IPS DF 4.7 (cell line): ENCODE data around the gene MYO5A.

Experiments used
- DNase-seq: peaks from one replicate; pipeline ENCODE4 v3.0.0-alpha.2; 2013; ENCODE audit warnings: low spot score; ENCODE audit errors: extremely low read depth

Gene MYO5A

DNA sequence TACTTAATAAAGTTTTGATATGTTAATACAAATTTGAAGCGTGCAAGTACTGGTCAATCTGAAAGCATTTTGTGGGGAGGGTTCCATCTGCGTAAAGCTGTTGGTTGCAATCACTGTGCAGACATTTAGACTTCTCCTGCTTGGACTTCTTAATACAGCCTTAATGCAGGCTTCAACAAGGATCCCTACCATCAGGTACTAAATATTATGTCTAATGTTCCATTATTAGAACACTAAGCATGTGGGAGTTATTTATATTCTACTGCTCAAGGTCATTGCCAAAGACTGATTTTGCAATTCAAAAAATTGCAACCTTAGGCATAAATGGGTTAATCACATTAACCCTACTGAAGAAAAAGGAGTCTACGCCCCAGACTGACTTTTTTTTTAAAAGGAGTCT is 159.2 kb downstream of the MYO5A start:
- no peak for DNase-seq

DNA sequence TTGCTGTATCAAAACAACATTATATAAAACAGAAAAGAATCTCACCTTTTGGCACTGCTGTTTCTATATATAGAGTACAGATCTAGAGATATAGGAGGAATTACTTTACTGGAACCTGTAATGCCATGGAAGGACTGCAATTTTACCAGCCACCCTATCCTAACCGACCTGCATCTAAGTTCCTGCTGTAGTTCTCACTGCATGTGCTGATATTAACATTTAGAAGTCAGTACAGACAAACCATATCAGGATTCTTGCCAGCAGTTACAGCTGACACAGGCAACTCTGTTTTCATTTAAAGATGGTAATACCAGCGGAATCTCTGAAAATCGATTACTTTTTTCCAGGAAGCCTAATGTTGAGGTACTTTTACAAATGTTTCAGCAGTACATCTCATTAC is 159.7 kb downstream of the MYO5A start:
- no peak for DNase-seq

DNA sequence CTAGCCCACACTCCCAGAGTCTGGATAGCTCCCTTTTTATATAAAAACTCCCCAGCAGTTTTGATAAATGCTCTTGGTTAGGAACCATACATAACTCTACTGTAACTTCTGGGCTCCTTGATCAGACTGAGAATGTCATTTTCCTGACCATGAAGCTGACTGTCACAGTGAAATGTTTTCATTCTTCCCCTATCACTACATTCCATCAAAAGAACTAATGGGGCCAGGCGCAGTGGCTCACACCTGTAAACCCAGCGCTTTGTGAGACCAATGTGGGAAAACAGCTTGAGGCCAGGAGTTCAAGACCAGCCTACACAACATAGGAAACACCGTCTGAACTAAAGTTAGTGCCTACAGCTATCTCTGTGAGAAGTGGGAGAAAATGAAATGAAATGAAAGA is 160.3 kb downstream of the MYO5A start:
- no peak for DNase-seq

DNA sequence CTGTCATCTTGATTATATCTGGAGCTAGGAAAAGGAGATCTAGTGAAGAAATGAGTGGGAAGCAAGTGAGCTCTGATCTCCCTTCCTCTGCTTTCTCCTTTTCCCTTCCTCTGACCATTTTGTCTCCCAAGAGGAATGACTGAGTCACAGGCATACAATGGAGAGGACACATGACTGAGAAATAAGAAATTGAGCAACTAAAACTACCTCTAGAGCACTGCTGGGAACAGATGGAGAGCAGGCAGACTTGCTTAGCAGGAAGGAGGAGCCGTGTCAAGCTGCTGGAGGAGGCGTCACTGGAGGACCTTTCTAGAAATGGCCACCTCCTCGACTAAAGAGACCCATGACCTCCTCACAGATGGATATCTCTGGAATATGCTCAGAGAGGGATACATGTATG is 166.2 kb downstream of the MYO5A start:
- no peak for DNase-seq

DNA sequence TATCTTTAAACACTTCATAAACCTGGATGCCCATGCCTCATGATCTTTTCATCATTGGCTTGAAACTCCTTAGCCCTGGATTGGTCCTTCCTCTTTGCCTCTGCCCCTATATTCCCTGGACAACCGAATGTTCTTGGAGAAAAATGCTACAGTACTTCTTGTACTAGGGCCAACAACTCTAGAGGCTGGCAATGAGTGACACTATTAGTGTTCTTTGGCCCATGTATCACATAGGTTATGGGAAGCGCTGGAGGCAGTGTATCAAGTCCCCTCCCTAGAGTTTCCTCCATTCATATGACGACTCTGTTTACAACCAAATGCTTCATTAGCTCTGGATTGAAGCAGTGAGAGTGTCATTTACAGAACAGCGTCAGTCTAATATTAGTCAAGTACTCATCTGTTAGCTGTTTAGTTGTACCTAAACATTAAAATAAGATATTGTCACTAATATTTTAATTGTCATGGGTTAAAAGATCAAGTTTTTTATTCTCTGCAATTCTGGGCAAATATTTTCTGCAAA is 166.6 kb downstream of the MYO5A start:
- DNase-seq: no peak

DNA sequence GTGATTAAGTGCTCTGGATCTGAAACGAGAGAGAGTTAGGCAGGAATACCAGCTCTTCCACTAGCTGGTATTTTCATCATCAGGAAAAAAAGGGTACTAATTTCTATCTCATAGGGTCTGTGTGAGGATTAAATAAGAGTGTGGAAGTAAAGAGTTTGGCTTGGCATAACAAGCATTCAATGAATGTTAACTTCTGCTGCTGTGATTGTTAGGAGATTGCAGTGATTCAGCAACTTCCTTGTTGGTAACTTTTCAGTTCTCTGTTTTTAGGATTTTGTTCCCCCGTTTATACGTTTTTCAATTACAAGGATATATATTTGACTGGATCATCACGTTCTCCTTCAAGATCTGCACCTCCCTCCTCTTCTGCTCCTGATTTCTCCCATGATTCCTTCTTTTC is 167.2 kb downstream of the MYO5A start:
- no peak for DNase-seq

DNA sequence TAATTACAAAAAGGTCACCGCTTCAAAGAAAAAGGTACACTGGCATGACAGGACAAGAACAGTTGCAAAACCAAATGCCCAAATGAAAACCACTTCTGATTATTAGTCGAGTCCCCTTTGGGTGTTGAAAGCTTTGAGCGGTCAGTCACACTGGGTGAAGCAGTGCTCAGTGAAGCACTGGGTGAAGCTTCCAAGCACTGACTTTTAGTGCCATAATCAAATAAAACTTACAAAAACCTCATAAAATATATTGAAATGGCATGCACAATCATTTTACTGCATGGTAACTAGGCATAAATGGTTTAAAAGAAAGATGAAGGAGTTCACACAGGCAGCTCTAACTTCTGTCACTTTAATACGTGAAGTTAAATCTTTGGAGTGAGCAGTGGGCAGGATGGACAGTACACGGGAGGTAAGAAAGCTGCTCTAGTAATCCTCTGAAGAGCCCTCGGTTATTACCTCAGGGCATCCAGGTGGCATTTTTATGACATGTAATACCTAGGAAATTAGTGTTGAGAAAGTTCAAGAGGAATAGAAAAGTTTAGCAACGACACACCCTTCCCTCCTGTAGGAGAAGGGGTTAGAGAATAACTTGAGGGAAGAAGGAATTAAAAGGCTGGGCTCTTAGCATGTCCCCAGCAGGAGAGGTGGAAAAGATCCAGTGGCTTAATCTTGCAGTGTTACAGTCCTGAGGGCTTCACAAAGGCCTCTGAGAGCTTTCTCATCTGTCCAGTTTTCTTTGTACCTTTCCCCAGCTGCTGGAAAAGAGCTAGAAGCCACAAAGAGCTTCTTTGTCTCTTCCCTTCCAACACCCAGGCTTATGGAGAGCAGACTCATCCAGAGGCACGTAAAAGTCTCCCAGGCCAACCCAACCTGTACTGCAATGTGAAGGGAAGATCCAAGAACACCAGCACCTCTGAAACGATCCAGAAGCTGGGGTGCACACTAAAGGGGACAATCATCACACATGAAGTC is 168.2 kb downstream of the MYO5A start:
- no peak for DNase-seq

DNA sequence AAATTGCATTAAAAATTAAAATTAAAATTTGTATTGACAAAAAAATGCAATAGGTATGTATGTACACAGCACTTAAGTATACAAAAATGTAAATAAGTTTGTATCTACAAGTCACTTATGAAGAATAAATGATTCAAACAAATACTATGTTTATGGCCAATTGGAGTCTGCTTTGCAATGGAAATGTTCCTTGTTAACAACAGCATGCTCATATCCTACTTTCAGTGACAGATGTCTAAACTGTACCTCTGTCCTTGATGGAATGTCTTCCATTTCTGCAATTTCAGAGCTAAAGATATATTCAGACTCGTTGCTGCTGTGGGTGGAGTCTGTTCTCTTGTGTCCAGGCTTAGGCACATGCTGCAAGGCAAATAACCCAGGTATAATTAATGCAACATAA is 169.0 kb downstream of the MYO5A start:
- no peak for DNase-seq

DNA sequence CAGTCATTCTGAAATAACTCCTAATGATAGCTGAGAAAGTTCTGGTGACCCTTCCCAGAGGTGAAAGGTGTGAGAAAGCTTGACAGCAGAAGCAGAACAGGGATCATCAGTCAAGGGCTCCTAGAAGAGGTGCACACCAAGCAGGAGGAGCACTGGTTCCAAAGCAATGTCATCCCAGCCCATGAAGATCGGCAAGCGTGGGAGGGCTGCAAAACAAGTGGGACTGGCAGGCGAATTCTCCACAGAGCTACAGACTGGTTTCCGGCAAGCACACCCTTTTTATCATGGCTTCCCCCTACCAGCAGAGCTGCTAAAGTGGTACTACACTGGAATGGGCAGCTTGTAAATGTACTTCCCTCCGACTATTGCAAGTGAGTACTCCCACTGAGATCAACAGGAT is 170.7 kb downstream of the MYO5A start:
- no peak for DNase-seq

DNA sequence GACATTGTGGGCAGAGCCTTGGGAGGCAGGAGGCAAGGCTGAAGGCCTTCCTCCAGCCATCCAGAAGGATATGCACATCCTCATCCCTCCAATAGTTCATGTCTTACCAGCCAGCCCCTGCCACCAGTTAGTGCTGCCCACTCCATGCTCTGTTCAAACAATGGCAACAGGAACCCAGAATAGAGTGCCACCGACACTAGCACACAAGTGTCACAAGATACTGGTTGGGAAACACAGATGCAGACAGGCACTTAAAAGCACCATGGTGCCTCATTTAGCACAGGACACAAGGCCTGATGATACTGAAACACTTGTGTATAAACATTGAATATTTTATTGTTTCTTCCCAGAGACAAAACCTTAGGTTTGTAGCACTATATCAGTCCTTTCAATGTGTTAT is 176.6 kb downstream of the MYO5A start:
- DNase-seq: no peak

DNA sequence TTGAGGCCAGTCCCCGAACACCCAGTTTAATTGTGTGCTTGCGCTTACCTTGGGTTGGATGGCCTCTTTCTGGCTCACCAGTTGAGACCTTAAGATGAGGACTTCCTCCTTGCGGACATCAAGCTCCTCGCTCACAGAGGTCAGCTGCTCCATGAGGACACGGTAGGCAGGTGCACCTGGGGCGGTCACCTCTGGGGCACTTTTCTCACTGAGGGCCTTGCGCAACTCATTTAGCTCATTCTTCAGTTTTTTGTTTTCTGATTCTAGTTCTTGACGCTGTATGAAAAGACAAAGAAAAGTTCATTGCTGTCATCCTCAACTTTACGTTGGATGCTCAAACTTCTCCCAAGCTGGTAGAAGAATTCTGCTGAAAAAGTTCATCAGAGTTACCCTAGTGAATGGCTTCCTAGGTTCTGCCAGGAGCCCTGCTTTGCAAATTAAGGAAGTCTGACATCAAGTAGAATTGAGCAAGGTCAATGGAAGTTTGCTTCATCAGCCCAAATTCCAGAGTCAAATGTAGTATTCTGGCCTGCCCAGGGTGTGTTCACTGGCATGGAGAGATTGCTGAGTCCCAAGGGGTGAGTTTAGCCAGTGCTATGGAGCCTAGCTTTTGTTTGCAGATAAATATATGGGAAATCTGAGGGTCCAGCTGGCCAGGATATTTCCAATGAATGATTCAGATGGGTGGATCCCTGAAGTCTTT is 177.3 kb downstream of the MYO5A start:
- DNase-seq: no peak

DNA sequence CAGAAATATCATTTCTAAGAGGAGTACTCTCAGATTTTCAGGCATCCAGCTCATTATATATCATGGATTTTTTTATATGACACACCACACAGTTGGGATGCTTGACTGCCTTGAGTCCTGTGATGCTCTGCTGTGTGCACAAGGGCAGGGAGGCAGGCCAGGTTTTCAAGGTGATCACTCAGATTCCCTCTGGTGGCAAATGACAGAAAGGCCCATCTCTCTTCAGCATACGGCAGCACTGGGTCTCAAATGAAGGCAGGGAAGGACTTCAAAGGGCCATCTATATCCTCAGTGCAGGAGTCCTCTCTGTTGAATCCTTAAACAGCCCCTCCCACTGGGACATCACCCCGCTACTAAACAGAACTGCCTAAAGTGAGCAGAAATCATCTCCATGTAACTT is 178.3 kb downstream of the MYO5A start:
- DNase-seq: no peak

DNA sequence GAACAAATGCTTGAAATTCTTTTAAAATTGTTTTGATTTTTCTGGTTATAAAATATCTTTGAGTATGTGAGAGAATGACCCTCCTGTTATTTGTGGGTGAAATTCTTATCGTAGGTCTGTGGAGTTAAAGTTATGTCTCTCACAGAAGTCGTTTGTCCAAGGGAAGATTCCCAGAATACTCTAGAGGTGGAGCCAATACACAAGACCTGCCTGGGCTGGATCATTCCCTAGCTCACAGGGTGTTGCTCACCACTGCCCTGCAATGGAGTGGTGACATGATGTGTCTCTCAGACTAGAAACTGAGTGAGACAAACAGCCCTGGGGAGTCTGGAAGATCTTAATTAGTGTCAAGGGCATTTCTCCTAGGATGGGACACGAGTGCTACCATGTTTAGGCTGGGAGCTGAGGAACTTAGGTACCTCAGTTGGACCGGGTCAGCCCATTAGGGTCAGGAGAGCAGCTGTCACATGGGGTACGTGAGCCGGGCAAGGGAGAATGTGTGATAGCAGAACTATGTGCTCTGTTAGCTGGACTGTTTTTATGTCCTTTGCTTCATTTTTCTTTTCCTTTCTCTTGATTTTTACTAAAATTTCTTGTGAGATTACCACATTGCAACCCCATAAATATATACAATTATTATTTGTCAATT is 179.5 kb downstream of the MYO5A start:
- no peak for DNase-seq

DNA sequence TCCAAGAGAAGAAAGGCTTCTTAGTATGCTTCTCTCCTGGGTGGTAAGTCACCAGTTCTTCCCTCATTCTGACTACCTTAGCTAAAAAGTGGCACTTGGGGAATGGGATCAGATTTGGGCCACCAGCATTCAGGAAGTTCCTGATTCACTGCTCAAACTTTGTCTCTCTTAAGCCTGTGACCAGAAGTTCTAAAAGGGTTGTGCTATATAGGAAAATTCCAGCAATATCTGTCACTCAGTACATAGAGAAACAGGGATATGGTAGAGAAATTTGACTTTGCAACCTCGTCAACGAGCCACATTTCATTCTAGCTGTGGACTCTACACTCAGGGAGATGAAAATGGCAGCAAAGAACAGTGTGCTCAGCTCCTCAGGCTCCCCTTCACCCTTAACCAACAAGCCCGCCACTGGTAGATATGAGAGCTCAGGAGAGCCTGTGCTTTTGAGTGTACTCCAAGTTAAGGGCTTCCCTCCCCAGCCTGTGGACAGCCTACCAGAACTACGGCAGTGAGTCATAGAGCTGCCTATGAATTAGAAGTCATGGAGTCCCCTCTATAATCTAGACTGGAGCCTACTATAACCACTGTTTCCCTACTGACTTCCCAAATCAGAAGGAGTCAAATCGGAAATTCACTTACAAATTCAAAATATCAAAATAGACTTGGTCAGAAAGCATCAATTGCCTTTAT is 180.5 kb downstream of the MYO5A start:
- no peak for DNase-seq

DNA sequence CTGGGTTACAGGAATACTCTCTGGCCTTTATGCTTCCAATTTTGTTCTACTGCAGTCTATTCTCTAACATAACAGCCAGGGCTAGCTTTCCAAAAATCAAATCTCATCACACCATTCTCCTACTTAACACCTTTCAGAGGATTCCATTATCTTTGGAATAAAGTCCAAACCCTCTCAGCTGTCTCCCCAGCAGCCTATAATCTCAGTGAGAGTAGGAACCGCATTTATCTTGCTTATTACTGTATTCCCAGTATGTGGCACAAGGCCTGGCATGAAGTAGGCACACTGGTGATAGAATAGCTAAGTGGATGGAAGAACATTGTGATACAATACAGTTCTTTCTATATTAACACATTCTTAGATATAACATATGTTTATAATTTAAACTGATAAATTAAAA is 184.1 kb downstream of the MYO5A start:
- no peak for DNase-seq

DNA sequence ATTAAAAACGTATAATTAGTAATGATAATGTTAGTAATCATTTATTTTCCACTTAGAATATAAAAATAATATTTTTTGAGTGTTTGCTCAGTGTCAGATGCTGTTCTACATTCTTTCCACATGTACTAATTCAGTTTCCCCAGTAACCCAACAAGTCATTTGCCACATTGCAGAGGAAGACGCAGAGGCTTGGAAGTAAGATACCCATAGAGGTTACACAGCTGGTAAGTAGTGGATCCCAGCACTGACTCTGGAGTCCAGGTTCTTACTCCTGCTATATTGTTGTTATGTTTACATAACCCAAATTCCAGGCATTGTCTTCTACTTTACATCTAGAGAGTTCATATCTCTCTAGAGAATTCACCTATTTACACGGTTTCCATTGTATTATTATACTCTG is 184.8 kb downstream of the MYO5A start:
- DNase-seq: no peak

DNA sequence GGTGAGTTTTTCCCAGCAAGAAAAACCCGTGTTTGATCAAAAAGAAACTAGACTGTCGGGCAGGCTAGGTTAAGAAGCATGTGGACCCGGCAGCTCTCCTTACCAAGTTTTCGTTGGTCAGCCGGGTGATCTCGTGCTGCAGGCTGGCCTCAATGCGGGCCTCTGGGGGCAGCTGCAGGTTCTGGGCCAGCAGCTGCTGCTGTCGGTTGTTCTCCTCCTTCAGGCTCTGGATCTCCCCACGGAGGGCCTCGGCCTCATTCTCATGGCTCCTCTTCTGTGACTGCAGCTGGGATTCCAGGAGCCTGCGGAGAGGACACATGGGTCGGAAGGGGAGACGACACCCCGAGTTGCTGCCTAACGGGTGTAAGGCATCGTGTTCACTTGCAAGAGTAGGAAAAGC is 188.6 kb downstream of the MYO5A start:
- no peak for DNase-seq

DNA sequence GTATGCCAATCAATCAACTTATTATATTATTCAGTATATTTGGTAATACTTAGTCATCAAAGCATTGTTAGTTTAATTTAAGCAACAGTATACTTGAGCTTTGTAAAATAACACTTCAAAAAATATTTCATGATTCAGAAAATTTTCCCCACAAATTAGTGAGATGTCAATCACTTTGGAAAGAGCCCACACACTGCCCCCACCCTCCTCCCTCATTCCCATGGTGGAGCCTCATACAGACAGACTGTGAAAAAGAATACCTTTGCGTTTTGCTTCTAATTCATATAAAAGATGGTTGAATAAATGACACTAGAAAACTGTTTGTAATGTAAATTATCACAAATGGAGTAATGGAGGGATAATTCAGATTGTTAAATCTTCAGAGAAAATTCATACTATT is 189.8 kb downstream of the MYO5A start:
- no peak for DNase-seq

DNA sequence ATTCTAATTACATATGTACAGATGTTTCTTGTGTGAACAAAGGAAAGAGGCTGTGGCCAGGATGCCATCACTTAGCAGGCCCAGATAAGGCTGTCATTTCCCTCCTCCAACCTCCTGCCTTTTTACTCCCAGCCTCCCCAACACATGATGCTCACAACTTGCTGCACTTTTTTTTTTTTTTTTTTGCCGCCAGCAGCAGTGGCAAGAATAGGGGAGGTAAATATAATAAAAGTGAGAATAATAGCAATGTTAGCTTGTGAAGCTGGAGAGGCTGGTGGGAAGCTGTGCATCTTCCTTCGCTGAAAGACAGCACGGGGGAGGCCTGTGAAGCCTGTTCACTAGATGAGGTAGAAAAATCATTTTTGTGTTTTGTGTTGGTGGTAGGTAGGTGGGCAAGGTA is 190.6 kb downstream of the MYO5A start:
- DNase-seq: no peak

DNA sequence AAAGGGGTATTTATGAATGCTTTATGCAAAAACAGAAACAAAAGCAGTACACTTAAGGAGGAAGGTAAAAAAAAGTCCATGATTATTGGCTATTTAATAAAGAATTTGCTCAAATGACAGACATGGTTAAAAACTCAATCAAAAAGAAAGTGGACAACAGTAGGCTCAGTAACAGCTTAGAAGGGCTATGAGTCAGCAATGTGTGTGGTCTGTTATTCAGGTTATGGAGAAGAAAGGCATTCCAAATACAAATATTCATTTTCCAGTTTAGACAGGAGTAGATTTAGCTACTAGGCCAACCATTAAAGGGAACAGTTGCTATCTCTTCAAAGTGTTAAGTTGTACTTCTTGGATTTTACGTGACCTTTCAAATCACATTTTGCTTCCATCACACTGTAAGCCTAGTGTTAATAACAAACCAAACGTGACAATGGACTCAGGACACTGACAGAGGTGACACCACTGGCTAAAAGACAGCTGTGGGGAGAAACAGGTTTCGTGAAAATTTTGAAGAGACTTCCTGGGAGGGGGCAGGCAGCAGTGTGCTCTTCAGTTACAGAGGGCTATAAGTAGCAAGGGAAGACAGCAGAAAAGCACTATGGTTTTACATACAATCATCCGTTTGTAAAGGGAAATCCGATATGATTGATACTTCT is 191.4 kb downstream of the MYO5A start:
- DNase-seq: no peak

DNA sequence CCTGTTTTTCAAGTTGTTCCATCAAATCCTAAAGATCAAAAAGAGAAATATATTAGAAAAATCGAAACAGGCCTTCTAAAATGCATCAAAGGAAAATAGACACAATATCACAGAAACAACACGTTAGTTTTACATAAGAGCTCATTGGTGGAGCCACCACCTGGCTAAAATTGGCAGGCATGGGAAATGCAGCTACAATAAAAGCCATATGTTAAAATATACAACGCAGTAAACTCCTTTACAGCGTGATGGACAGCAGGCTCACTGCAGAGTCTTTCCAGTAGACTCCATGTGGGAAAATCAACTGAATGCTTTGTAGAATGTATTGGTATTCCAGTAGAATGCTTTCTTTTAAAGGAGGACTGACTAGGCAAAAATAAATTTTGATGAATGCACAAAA is 192.2 kb downstream of the MYO5A start:
- DNase-seq: no peak
